Epithelial cell of esophagus (primary cell): Measurements from ENCODE around the gene TSPAN33.

Source experiments
- DNase-seq: peaks from one replicate; pipeline ENCODE4 v3.0.0; 2010; ENCODE audit warnings: low read depth
- H3K4me3 ChIP-seq: 2 replicates; pipeline ENCODE4 v1.5.1; 2011; ENCODE audit warnings: mild to moderate bottlenecking, low read length, control low read depth
- CTCF ChIP-seq: IDR thresholded peaks from 2 replicates; pipeline ENCODE4 v1.5.1; 2011; ENCODE audit warnings: low read depth, mild to moderate bottlenecking, low read length, control low read depth, inconsistent platforms; ENCODE audit not compliant: insufficient read depth; ENCODE audit errors: missing control alignments

Gene TSPAN33

GRCh38 chr7:129197771-129198170 lies 53.3 kb downstream of the TSPAN33 start:
- DNase-seq, result no peak
- TF ChIP-seq CTCF, result no peak
- H3K4me3 ChIP-seq, result no peak overlapping the region

DNA sequence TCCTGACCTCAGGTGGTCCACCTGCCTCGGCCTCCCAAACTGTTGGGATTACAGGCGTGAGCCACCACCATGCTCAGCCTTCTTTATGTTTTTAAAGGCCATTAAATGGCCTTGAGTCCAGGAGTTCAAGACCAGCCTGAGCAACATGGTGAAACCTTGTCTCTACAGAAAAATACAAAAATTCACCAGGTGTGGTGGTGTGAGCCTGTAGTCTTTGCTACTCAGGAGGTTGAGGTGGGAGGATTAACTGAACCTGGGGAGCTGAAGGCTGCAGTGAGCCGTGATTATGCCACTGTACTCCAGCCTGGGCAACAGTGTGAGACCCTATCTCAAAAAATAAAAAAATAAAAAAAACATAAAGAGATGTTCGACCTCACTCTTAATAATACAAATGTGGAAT lies 54.9 kb downstream of the TSPAN33 start:
- DNase-seq, result no peak
- H3K4me3 ChIP-seq, result no peak overlapping the region
- TF ChIP-seq CTCF, result no peak

DNA sequence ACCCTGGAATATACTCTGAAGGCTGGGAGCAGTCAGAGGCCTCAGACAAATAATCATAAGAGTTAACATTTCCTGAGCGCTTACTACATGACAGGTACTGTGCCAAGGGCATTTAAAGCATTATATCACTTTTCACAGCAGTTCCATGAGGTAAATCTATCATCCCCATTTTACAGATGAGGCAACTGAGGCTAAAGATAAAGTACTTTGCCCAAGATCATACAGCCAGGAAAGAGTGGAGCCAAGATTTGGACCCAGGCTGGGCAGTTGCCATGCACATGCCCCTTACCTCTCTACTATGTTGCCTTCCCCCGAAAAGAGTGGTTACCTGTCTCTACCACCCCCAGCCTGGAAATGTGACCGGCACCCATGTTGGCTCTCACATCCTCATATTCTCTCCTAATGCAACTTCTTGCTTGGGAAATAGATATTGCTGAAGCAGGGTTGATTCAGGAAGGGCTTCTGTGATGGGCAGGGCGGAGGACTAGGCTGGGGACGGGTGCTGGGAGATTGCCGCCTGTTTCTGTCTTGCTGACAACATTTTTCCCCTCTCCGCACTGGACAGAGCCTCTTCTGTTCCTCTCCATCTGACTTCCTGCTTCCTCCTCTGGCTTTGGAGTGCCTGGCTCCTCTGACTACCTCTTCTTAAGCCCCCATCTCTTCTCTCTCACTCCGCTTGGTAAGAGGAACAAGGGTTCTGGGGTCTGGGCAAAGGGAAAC lies 57.7 kb downstream of the TSPAN33 start:
- no peak for DNase-seq
- no peak for TF ChIP-seq CTCF
- no peak overlapping the region for H3K4me3 ChIP-seq

- DNase-seq, result no peak
- TF ChIP-seq CTCF, result no peak
- no peak overlapping the region for H3K4me3 ChIP-seq
Observed at GRCh38 chr7:129203050-129203741, 58.7 kb downstream of the TSPAN33 start.

DNA sequence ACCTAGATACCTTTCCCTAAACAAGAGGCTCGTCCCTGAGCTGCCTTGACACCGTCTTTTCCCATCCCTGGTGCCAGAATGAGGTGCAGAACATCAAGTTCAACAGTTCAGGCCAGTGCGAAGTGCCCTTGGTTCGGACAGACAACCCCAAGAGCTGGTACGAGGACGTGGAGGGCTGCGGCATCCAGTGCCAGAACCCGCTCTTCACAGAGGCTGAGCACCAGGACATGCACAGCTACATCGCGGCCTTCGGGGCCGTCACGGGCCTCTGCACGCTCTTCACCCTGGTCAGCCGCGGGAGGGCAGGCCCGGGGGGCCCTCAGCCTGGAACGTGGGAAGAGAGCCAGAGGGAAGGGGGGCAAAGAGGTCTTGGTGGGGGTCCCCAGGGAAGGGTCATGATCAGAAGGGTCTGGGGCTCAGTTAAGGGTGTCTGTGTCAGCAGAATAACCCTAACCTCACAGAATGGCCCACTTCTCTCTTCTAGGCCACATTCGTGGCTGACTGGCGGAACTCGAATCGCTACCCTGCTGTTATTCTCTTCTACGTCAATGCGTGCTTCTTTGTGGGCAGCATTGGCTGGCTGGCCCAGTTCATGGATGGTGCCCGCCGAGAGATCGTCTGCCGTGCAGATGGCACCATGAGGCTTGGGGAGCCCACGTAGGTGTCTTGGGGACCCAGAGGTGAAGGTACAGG lies 60.8 kb downstream of the TSPAN33 start:
- DNase-seq, result no peak
- H3K4me3 ChIP-seq, result no peak overlapping the region
- TF ChIP-seq CTCF, result no peak

DNA sequence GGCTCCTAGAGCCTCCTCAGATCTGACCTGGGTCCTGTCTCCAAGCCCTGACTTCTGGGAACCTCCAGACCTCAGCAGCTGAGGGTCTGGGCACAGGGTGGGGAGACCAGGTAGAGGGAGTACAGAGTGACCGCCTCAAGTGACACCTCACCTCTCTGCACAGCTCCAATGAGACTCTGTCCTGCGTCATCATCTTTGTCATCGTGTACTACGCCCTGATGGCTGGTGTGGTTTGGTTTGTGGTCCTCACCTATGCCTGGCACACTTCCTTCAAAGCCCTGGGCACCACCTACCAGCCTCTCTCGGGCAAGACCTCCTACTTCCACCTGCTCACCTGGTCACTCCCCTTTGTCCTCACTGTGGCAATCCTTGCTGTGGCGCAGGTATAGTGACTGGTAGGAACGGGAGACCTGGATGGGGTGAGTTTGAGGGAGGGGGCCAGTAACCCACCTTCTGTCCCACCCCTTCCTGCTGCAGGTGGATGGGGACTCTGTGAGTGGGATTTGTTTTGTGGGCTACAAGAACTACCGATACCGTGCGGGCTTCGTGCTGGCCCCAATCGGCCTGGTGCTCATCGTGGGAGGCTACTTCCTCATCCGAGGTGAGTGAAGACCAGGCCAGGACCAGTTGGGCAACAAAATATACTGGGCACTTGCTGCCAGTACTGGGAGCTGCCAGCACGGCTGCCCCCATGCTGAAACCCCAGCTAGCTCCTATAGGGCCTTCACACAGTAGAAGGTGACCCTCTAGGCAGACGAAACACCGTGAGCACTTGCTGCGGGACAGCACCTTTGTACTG lies 61.7 kb downstream of the TSPAN33 start:
- TF ChIP-seq CTCF, result no peak
- H3K4me3 ChIP-seq, result no peak overlapping the region
- DNase-seq, result no peak
